Activated gamma-delta T cell treated with anti-CD3 and anti-CD28 coated beads, Interleukin-2, amount 50 U/mL, for 16 hours (primary cell): Measurements from ENCODE around the gene DENND5B.
"Not testable (repeated sequence)": the region's sequence is repeated elsewhere in the genome, so short reads cannot be mapped to it uniquely, and the experiment has no call there.

Source experiments
- DNase-seq: peaks from one replicate; pipeline ENCODE4 v3.0.0-alpha.2; 2020; ENCODE audit warnings: low read depth

Gene DENND5B

DNA sequence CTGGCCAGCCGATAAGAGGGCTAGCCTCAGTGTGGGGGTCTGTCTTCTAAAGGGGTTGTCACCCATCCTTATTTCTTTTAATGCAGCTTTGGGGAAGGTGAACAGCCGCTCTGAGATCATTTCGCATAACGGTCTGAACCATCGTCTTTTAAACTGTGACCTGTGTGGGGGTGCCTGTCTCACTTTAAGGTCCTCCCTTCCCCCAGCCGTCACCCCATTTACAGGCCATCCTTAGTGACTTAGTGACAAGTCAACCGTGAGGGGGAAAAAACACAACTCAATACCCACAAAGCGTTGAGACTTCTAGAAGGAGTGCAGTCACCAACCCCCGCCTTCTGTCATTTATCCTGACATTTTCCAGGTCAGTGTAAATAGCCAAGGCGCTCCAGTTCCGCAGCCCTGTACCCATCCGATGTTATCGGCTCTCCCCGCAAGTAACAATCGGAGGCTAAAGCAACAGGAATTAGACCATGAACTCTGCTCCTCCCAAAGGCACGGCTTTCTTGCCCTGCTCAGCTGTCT lies 505 bp upstream of the DENND5B start:
- DNase-seq = no peak

GRCh38 chr12:31589904-31590641 lies 863 bp downstream of the DENND5B start:
- no peak for DNase-seq

- DNase-seq = no peak
Measured at GRCh38 chr12:31589598-31589903, 1.4 kb downstream of the DENND5B start.

DNA sequence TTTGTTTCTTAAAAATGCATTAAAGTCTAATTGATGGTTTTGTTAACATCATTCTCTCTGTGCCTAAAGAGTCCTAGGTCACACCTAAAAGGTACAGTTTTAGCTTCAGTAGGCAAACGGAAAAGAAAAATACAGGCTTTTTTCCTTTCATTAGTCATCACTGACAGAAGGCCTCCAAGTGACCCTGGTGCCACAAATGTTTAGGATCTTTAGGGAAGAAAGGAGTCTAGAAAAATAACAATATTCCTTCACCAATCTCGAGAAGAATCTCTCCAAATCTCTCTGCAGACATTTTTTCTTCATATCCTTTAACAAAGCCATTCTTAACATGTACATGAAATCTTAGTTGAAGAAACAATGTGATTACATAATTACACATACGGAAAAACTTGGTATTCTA lies 2.0 kb downstream of the DENND5B start:
- no peak for DNase-seq

- DNase-seq = no peak
Measured at GRCh38 chr12:31586728-31587127, 4.2 kb downstream of the DENND5B start.

- no peak for DNase-seq
Measured at GRCh38 chr12:31585895-31586294, 5.0 kb downstream of the DENND5B start.

GRCh38 chr12:31585271-31585670 lies 5.7 kb downstream of the DENND5B start:
- DNase-seq = no peak

GRCh38 chr12:31584782-31585181 lies 6.2 kb downstream of the DENND5B start:
- DNase-seq = no peak

- DNase-seq = no peak
Measured at GRCh38 chr12:31583878-31584277, 7.1 kb downstream of the DENND5B start.

DNA sequence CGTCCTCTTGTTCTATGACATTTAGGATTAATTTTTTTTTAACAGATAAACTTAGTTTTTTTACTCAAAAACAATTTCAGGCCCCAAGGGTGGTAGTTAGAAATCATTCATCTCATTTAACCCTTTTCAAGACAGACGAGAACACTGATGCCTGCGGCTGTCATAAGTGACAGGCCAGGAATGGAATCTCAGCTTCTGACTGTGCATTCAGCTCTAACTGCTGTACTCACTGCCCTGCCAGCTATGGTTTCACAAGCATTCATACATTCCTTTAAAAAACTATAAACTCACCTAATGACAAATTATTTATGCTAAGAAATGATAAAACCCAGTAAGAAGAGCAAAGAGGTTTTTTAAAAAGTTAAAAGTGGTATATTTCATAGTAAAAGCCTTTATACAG lies 8.8 kb downstream of the DENND5B start:
- no peak for DNase-seq

GRCh38 chr12:31578632-31579031 lies 12.3 kb downstream of the DENND5B start:
- DNase-seq = no peak

DNA sequence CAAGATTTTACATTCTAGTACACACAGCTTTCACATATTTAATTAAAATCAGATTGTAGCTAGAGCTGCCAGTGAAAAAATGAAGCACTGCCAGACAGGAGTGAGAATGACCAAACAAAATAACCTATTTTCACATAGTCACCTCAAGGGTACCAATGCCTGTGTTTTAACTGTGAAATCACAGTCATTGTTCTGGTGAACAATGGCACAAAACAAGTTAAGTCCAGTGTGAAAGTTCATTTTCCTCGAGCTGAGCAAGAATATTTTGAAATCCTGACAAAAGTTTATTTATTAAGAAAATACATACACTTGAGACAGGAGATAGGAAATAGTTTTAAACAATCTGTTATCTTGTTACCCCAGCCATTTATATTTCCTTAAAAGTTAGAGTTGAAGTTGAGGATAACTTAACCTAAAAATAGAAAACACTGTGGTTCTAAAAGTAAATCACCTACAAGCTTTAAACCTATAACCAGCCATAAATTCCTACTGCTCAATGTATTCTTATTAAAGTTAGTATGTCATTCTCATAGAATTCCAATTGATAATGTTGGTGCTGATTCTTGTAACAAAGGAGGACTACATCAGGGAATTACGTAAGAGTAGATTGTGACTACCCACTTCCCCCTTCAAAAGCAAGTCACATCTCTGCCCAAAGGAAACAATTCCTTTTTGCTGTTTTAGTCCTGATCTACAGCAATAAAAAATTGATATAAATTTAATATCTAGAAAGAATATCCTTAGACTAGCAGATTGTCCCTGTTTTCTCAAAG lies 15.9 kb downstream of the DENND5B start:
- no peak for DNase-seq

DNA sequence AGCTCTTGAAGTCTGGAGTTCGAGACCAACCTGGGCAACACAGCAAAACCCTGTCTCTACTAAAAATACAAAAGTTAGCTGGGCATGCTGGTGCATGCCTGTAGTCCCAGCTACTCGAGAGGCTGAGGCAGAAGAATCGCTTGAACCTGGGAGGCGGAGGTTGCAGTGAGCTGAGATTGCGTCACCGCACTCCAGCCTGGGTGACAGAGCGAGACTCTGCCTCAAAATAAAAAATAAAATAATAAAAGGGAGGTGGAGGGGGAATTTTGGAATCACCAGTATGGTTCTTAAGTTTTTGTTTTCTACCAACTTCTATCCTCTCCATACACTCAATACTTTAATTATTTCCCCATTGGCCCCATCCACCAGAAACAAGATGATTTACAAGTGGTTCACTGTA lies 16.6 kb downstream of the DENND5B start:
- not testable (repeated sequence) for DNase-seq

- DNase-seq = no peak
Measured at GRCh38 chr12:31572900-31573600, 17.9 kb downstream of the DENND5B start.

- DNase-seq = no peak
Measured at GRCh38 chr12:31570880-31571279, 20.1 kb downstream of the DENND5B start.

- not testable (repeated sequence) for DNase-seq
Measured at GRCh38 chr12:31569517-31569916, 21.4 kb downstream of the DENND5B start.

DNA sequence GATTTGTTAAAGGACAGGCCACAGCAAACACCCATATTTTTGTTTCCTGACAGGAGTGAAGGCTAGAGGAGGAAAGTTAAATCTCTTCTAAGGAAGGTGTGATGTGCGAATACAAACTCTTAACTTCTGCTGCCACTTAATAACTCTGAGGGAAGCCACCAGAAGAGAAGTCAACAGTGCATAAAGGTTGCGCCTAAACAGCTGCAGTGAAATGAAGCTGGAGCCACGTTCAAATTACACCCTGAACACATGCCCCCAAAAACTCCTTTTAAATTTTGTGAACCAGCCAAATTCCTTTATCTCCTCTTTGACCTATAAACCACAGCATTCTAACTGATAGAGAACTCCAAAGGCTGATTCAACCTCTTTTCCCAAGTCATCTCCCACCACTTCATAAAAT lies 22.4 kb downstream of the DENND5B start:
- DNase-seq = no peak

GRCh38 chr12:31567029-31567428 lies 23.9 kb downstream of the DENND5B start:
- no peak for DNase-seq

DNA sequence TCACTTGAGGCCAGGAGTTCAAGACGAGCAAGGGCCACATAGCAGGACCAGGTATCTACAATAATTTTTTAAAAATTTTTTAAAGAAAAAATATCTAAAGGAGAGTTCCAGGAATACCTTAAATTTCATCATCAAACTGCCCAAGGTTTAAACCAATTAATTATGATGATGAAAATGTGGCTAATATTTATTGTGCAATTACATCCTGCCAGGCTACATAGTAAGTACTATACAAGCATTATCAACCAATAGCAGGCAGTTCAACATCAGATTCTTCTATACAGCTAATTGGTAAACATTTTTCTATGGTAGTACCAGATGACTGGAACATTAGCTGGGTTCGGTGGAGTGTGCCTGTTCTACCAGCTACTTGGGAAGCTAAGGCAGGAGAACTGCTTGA lies 24.4 kb downstream of the DENND5B start:
- no peak for DNase-seq

GRCh38 chr12:31562594-31563328 lies 28.2 kb downstream of the DENND5B start:
- DNase-seq = no peak

GRCh38 chr12:31560516-31560915 lies 30.4 kb downstream of the DENND5B start:
- DNase-seq = no peak

DNA sequence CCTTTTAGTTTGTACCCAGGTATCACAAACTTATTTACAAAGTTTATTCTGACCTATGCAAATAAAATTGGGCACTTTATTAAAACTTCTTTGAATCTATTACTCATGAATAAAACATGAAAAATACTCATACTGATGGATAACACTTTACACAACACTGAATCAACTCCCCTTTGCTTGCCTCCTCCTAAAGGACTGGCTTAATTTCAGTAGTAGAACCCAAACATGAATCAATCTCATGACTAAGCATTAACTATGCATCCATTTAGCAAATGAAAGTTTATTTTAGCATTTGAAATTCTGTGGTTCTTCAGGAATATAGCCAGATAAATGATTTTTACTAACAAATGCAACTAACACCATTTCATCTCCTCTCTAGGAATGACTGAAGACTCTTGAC lies 32.4 kb downstream of the DENND5B start:
- DNase-seq = no peak
